Natural killer cell (primary cell): ENCODE measurements around the gene HOMER1. TPM values are rescaled to one million over a fixed set of nuclear protein-coding genes. Genes with fewer than 3 reads are reported as not detected.

Source experiments
- ATAC-seq, 3 donors: fragments of 150-1000 bp in 2 of 3; fragments of 200-7000 bp in 1 of 3; cut with Tn5 transposase; 1 replicate in 1 of 3; 2 replicates in 2 of 3; pipeline ENCODE4 v1.10.0; 2021; ENCODE audit warnings: mild to moderate bottlenecking in 2 of 3, moderate library complexity in 2 of 3
- DNase-seq, 2 donors: peaks; one replicate each; pipeline versions ENCODE4 v3.0.0 to v3.0.0-alpha.2; 2013 to 2021; ENCODE audit warnings: mixed read lengths in 1 of 2
- H3K27ac ChIP-seq: one replicate; pipeline ENCODE4 v1.5.1; 2013; ENCODE audit warnings: mild to moderate bottlenecking, low read length
- H3K27me3 ChIP-seq: one replicate; pipeline ENCODE4 v1.6.1; 2013; ENCODE audit warnings: low read length; ENCODE audit not compliant: control insufficient read depth, insufficient read depth
- H3K36me3 ChIP-seq: one replicate; pipeline ENCODE4 v1.6.1; 2013; ENCODE audit warnings: low read length; ENCODE audit not compliant: control insufficient read depth, insufficient read depth
- H3K4me1 ChIP-seq: one replicate; pipeline ENCODE4 v1.6.1; 2013; ENCODE audit warnings: low read length; ENCODE audit not compliant: control insufficient read depth, insufficient read depth
- H3K4me3 ChIP-seq: one replicate; pipeline ENCODE4 v1.5.1; 2013; ENCODE audit warnings: low read length
- H3K9me3 ChIP-seq: one replicate; pipeline ENCODE4 v1.6.1; 2013; ENCODE audit warnings: low read length; ENCODE audit not compliant: control insufficient read depth, insufficient read depth
- H3K27ac Mint-ChIP-seq, 2 donors: one replicate each; pipeline ENCODE4 v1.8.0; 2022; ENCODE audit warnings: mild to moderate bottlenecking in 2 of 2, mixed read lengths in 2 of 2, moderate library complexity in 1 of 2
- H3K27me3 Mint-ChIP-seq, 2 donors: one replicate each; pipeline ENCODE4 v1.8.0; 2022; ENCODE audit warnings: low read depth in 2 of 2, mixed read lengths in 2 of 2
- H3K36me3 Mint-ChIP-seq: one replicate; pipeline ENCODE4 v1.8.0; 2022; ENCODE audit warnings: mixed read lengths
- H3K4me1 Mint-ChIP-seq, 2 donors: one replicate each; pipeline ENCODE4 v1.8.0; 2022; ENCODE audit warnings: mixed read lengths in 2 of 2
- H3K4me3 Mint-ChIP-seq: one replicate; pipeline ENCODE4 v1.8.0; 2022; ENCODE audit warnings: mild to moderate bottlenecking, moderate library complexity, mixed read lengths
- H3K9me3 Mint-ChIP-seq, 2 donors: one replicate each; pipeline ENCODE4 v1.8.0; 2022; ENCODE audit warnings: mixed read lengths in 2 of 2
- CTCF ChIP-seq: fragments of 200-600 bp; IDR thresholded peaks from one replicate; pipeline ENCODE4 v1.8.0; 2022; ENCODE audit warnings: antibody characterized with exemption
- WGBS: methylation state at CpG from one replicate; pipeline ENCODE4 v1.1.7; 2013; ENCODE audit warnings: missing lambda C conversion rate; ENCODE audit not compliant: insufficient coverage; 5-methylcytosine and 5-hydroxymethylcytosine counted together
- intact Hi-C: fragments of 100-400 bp; cut with micrococcal nuclease; formaldehyde crosslinking; loops from one replicate; pipeline ENCODE4 v1.14.2; 2022
- total RNA-seq, 4 donors: library from RNA; stranded (reverse); fragments of 120-200 nt in 1 of 4; gene quantifications; one replicate each; pipeline versions ENCODE4 v1.2.3 to v1.2.4, GENCODE V29; 2013 to 2022

Gene HOMER1
- total RNA-seq, 3 donors from 2014 or later (not counting 1 experiment from before 2014, with no cell fraction given) = 3.1 to 5.4 (median 4.3) TPM

DNA sequence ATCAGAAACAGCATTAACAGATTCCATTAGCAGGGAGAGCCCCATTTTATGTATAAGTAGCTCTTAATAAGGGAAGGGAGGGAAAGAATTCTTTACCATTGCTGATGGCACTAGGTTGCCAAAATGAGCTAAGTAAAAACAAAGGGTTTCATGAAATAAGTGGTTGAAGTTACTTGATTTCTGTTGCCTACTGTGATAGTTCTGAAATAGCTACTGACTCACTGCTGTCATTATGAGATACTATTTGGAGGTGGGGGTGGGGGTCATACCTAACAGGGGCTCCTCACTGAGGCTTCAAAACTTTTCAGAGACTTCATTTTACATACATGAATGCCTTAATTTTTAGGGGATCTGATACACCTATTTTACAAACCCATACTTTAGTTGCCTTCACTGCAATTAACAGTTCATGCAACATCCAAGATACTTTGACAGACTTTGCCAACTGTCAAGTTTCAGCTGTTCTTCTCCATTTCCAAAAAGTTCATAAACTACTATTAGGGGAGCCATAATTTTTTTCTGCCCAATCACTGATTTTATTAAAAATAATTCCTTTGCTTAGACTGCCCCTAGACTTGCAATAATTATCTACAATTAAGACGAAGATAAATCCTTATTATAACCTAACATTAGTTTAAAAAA lies 4.6 kb downstream of the HOMER1 start:
- Mint-ChIP-seq H3K27ac (no peak overlapping the region), H3K27me3 (peaks cover 40 to 66% of the 10 kb centered on the region in 2 donors), H3K4me3 (no peak overlapping the region), H3K36me3 (no peaks in the 10 kb centered on the region), H3K4me1 (peaks cover 16 to 19% of the 10 kb centered on the region in 2 donors), H3K9me3 (no peaks in the 10 kb centered on the region)
- intact Hi-C loops = no loop called here
- DNase-seq (no peak), ATAC-seq (no peak)
- H3K27me3 ChIP-seq = peaks cover 27% of the 10 kb centered on the region
- no peak overlapping the region for H3K4me3 ChIP-seq
- no peak for TF ChIP-seq CTCF
- H3K4me1 ChIP-seq = peaks cover 11% of the 10 kb centered on the region
- no CpG with 5 or more reads among the region's 1 CpG for WGBS
- no peaks in the 10 kb centered on the region for H3K36me3 ChIP-seq
- H3K27ac ChIP-seq = no peak overlapping the region
- H3K9me3 ChIP-seq = no peaks in the 10 kb centered on the region

- Mint-ChIP-seq H3K4me3 (no peak overlapping the region), H3K27me3 (peaks cover 41 to 72% of the 10 kb centered on the region in 2 donors), H3K27ac (no peak overlapping the region), H3K9me3 (no peaks in the 10 kb centered on the region), H3K4me1 (peaks cover 13 to 17% of the 10 kb centered on the region in 2 donors), H3K36me3 (no peaks in the 10 kb centered on the region)
- intact Hi-C loops = no loop called here
- Histone ChIP-seq H3K36me3 (no peaks in the 10 kb centered on the region), H3K9me3 (no peaks in the 10 kb centered on the region), H3K27ac (no peak overlapping the region), H3K4me3 (no peak overlapping the region), H3K4me1 (peaks cover 11% of the 10 kb centered on the region), H3K27me3 (peaks cover 27% of the 10 kb centered on the region)
- 100% methylated on average over 2 of the region's 2 CpGs for WGBS
- TF ChIP-seq CTCF = no peak
- ATAC-seq (no peak), DNase-seq (no peak)
Measured at GRCh38 chr5:79508794-79509193, 5.1 kb downstream of the HOMER1 start.

DNA sequence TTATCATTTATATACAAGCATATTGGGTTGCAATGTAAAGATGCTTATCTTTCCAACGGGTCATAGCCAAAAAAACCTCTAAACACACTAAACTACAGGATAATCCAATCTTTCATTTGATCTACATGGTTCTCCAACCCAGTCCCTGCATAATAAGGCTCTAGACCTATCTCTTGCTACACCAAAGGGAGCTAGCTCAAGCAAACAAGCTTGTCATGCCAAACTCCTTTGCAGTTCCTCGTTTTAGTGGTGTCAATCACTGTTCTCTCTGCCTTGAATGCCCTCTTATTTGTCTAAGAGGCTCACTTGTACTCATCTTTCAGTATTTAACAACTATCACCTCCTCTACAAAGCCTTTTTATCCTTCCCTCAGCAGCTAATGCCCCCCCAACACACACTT lies 5.6 kb downstream of the HOMER1 start:
- peaks cover 41 to 73% of the 10 kb centered on the region in 2 donors for H3K27me3 Mint-ChIP-seq
- Histone ChIP-seq H3K9me3 (no peaks in the 10 kb centered on the region), H3K27me3 (peaks cover 27% of the 10 kb centered on the region), H3K27ac (no peak overlapping the region), H3K4me1 (peaks cover 8% of the 10 kb centered on the region), H3K36me3 (no peaks in the 10 kb centered on the region), H3K4me3 (no peak overlapping the region)
- no peak for ATAC-seq
- 32% methylated on average over 2 of the region's 2 CpGs for WGBS
- no peak for DNase-seq
- no peak overlapping the region for H3K27ac Mint-ChIP-seq
- peaks cover 13 to 17% of the 10 kb centered on the region in 2 donors for H3K4me1 Mint-ChIP-seq
- H3K9me3 Mint-ChIP-seq = no peaks in the 10 kb centered on the region
- intact Hi-C loops = no loop called here
- no peak for TF ChIP-seq CTCF
- no peaks in the 10 kb centered on the region for H3K36me3 Mint-ChIP-seq
- H3K4me3 Mint-ChIP-seq = no peak overlapping the region
